Medulla oblongata (tissue), 1 donor: Measurements from ENCODE around the gene COL4A2.
"Not testable (repeated sequence)": the region's sequence is repeated elsewhere in the genome, so short reads cannot be mapped to it uniquely, and the experiment has no call there.

Source experiments
- DNase-seq: peaks from one replicate; pipeline ENCODE4 v3.0.0-alpha.2; 2015; ENCODE audit errors: extremely low spot score

COL4A2 gene

GRCh38 chr13:110438211-110438610 lies 131.1 kb downstream of the COL4A2 start:
- DNase-seq = no peak

GRCh38 chr13:110438776-110439175 lies 131.7 kb downstream of the COL4A2 start:
- DNase-seq = no peak

- DNase-seq = no peak
These were observed 134.1 kb downstream of the COL4A2 start for GRCh38 chr13:110440946-110441731.

- DNase-seq = no peak
These were observed 136.0 kb downstream of the COL4A2 start for GRCh38 chr13:110442930-110443621.

- no peak for DNase-seq
These were observed 136.6 kb downstream of the COL4A2 start for GRCh38 chr13:110443622-110444225.

- DNase-seq = no peak
These were observed 137.2 kb downstream of the COL4A2 start for GRCh38 chr13:110444226-110444653.

GRCh38 chr13:110445183-110445582 lies 138.1 kb downstream of the COL4A2 start:
- DNase-seq = no peak

- no peak for DNase-seq
These were observed 138.9 kb downstream of the COL4A2 start for GRCh38 chr13:110445722-110446574.

GRCh38 chr13:110446575-110446890 lies 139.4 kb downstream of the COL4A2 start:
- no peak for DNase-seq

GRCh38 chr13:110447058-110447511 lies 140.0 kb downstream of the COL4A2 start:
- peak; percentile 65 for DNase-seq

- DNase-seq = no peak
These were observed 140.7 kb downstream of the COL4A2 start for GRCh38 chr13:110447801-110448200.

- DNase-seq = no peak
These were observed 141.1 kb downstream of the COL4A2 start for GRCh38 chr13:110448230-110448629.

GRCh38 chr13:110448677-110449076 lies 141.6 kb downstream of the COL4A2 start:
- no peak for DNase-seq

GRCh38 chr13:110449219-110450015 lies 142.3 kb downstream of the COL4A2 start:
- peak; percentile 54 for DNase-seq

GRCh38 chr13:110450016-110450900 lies 143.2 kb downstream of the COL4A2 start:
- no peak for DNase-seq

- DNase-seq = no peak
These were observed 144.1 kb downstream of the COL4A2 start for GRCh38 chr13:110450941-110451730.

GRCh38 chr13:110453091-110453490 lies 146.0 kb downstream of the COL4A2 start:
- not testable (repeated sequence) for DNase-seq

- DNase-seq = no peak
These were observed 146.7 kb downstream of the COL4A2 start for GRCh38 chr13:110453797-110454196.

GRCh38 chr13:110454227-110454859 lies 147.3 kb downstream of the COL4A2 start:
- DNase-seq = no peak
